ENCODE results near the gene SYNE4. TPM values are rescaled to one million over a fixed set of nuclear protein-coding genes. Genes with fewer than 3 reads are reported as not detected.

Gene SYNE4
- total and polyA plus RNA-seq, 12 donors, result 0.26 to 0.62 (median 0.37) TPM; not detected in 7

GRCh38 chr19:36028313-36029041 is 19.9 kb upstream of the SYNE4 start:
- H3K27me3 ChIP-seq, result peaks cover 0 to 11% (median 0%) of the 10 kb centered on the region in 7 donors
- no peak overlapping the region for H3K4me3 ChIP-seq
- H3K27ac ChIP-seq, result no peak overlapping the region
- intact Hi-C loops (cut with DNase I), result no loop called here
- no peak for ATAC-seq
- H3K9me3 ChIP-seq, result no peaks in the 10 kb centered on the region
- peaks cover 0 to 39% (median 0%) of the 10 kb centered on the region in 9 donors for H3K36me3 ChIP-seq
- peaks cover 0 to 16% (median 10%) of the 10 kb centered on the region in 9 donors for H3K4me1 ChIP-seq
- TF ChIP-seq CTCF (IDR thresholded peaks at IDR 0.05), result no peak
- DNase-seq, result no peak
- WGBS, 2 donors, result 77 to 84% methylated on average over 10 of the region's 10 CpGs

DNA sequence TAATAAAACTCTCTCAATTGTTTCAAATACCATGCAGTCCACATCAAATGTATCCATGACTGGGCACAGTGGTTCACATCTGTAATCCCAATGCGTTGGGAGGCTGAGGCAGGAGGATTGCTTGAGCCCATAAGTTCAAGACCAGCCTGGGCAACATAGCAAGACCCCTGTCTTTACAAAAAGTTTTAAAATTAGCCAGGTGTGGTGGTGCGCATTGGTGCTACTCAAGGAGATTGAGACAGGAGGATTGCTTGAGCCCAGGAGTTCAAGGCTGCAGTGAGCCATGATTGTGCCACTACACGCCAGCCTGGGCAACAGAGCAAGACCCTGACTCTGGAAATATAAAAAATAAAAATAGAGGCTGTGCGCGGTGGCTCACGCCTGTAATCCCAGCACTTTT is 19.1 kb upstream of the SYNE4 start:
- ATAC-seq (no peak), DNase-seq (no peak)
- Histone ChIP-seq H3K27me3 (peaks cover 0 to 6% (median 0%) of the 10 kb centered on the region in 7 donors), H3K36me3 (peaks cover 0 to 47% (median 0%) of the 10 kb centered on the region in 9 donors), H3K27ac (no peak overlapping the region), H3K9me3 (no peaks in the 10 kb centered on the region), H3K4me3 (no peak overlapping the region), H3K4me1 (peaks cover 0 to 10% (median 6%) of the 10 kb centered on the region in 9 donors)
- no peak for TF ChIP-seq CTCF (IDR thresholded peaks at IDR 0.05)
- intact Hi-C loops (cut with DNase I), result no loop called here
- WGBS, 2 donors, result 95 to 98% methylated on average over 6 of the region's 6 CpGs

DNA sequence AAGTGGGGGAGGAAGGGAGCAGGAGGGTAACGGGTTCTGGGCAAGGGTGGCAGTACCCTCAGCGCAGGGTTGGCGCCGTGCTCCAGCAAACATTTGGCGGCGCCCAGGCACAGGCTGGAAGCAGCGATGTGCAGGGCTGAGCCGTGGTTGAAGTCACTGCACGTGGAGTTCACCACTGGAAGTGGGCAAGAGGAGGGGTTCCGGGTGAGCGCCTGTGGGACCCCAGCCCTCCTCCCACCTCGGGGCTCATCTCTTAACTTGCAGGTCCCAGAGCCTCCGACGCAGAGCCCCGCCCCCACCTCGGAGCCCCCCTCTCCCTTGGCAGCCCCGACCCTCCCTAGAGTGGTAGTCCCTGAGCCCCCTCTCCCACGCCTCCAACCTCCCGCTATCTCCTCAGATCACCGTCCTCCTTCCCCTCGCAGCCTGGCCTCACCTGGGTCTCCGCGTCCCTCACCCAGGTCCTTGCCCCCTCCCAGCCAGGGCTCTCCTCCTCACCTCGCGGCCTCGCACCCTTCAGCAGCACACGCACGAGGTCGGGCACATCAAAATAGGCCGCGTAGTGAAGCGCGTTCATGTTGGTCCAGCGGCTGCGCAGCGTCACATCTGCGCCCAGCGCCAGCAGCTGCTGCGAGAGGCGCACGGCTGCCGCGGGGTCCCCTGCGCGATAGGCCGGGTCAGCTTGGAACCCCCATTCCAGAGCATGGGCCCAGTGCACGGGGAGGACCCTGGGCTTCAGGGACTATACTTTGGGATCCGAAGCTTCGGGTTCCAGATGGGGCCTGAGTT is 17.7 kb upstream of the SYNE4 start:
- Histone ChIP-seq H3K27ac (no peak overlapping the region), H3K36me3 (peaks cover 0 to 60% (median 0%) of the 10 kb centered on the region in 9 donors), H3K9me3 (no peaks in the 10 kb centered on the region), H3K4me1 (no peaks in the 10 kb centered on the region), H3K27me3 (no peaks in the 10 kb centered on the region), H3K4me3 (no peak overlapping the region)
- 94 to 95% methylated on average over 47 to 49 of the region's 49 CpGs for WGBS, 2 donors
- TF ChIP-seq CTCF (IDR thresholded peaks at IDR 0.05), result no peak
- no peak for DNase-seq
- intact Hi-C loops (cut with DNase I), result no loop called here
- no peak for ATAC-seq

DNA sequence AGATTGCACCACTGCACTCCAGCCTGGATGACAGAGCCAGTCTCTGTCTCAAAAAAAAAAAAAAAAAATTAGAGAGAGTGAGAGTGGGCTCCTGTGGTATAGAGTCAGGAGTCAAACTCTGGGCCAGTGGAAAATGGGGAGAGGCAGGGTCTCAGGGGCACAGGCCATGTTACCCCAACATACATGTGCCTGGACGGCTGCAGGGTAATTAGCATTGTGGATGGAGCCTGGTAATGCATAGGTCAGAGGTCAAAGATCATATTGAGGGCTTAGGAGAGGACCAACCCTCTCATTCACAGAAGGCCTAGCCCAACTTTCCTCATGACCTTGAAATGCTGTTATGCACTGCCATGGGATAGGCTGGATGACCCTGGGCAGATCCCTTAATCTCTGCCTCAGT is 16.9 kb upstream of the SYNE4 start:
- Histone ChIP-seq H3K4me3 (no peak overlapping the region), H3K27ac (no peak overlapping the region), H3K9me3 (no peaks in the 10 kb centered on the region), H3K4me1 (no peaks in the 10 kb centered on the region), H3K36me3 (peaks cover 0 to 67% (median 0%) of the 10 kb centered on the region in 9 donors), H3K27me3 (no peaks in the 10 kb centered on the region)
- ATAC-seq (no peak), DNase-seq (no peak)
- intact Hi-C loops (cut with DNase I), result no loop called here
- no peak for TF ChIP-seq CTCF (IDR thresholded peaks at IDR 0.05)
- 76 to 78% methylated on average over 1 of the region's 1 CpG for WGBS, 2 donors

Measured in heart right ventricle (tissue), 16 donors.